ENCODE measurements around the gene PTPRK.
A peak's percentile ranks its signal among the peaks of the same experiment; 100 is the strongest.
"Not testable (repeated sequence)": the region's sequence is repeated elsewhere in the genome, so short reads cannot be mapped to it uniquely, and the experiment has no call there.

The PTPRK gene

GRCh38 chr6:128017288-128017687 is 503.1 kb downstream of the PTPRK start:
- no peak for DNase-seq (ENCODE audit: low spot score)

- no peak for DNase-seq (ENCODE audit: low spot score)
Observed at GRCh38 chr6:128007658-128008057, 512.7 kb downstream of the PTPRK start.

- DNase-seq (ENCODE audit: low spot score) = no peak
Observed at GRCh38 chr6:128005009-128005408, 515.4 kb downstream of the PTPRK start.

GRCh38 chr6:128000363-128000762 is 520.0 kb downstream of the PTPRK start:
- no peak for DNase-seq (ENCODE audit: low spot score)

GRCh38 chr6:127998985-127999384 is 521.4 kb downstream of the PTPRK start:
- no peak for DNase-seq (ENCODE audit: low spot score)

- DNase-seq (ENCODE audit: low spot score) = no peak
Observed at GRCh38 chr6:127997496-127998164, 522.8 kb downstream of the PTPRK start.

- DNase-seq (ENCODE audit: low spot score) = no peak
Observed at GRCh38 chr6:127996925-127997324, 523.5 kb downstream of the PTPRK start.

- DNase-seq (ENCODE audit: low spot score) = no peak
Observed at GRCh38 chr6:127992144-127992543, 528.3 kb downstream of the PTPRK start.

- no peak for DNase-seq (ENCODE audit: low spot score)
Observed at GRCh38 chr6:127990074-127990473, 530.3 kb downstream of the PTPRK start.

- DNase-seq (ENCODE audit: low spot score) = peak; percentile 23
Observed at GRCh38 chr6:127980996-127981395, 539.4 kb downstream of the PTPRK start.

GRCh38 chr6:127978185-127978584 is 542.2 kb downstream of the PTPRK start:
- DNase-seq (ENCODE audit: low spot score) = not testable (repeated sequence)

GRCh38 chr6:127976796-127977195 is 543.6 kb downstream of the PTPRK start:
- DNase-seq (ENCODE audit: low spot score) = no peak

- DNase-seq (ENCODE audit: low spot score) = no peak
Observed at GRCh38 chr6:127976111-127976510, 544.3 kb downstream of the PTPRK start.

- DNase-seq (ENCODE audit: low spot score) = no peak
Observed at GRCh38 chr6:127972815-127973214, 547.6 kb downstream of the PTPRK start.

GRCh38 chr6:127971945-127972391 is 548.4 kb downstream of the PTPRK start:
- DNase-seq (ENCODE audit: low spot score) = peak; percentile 18

- no peak for DNase-seq (ENCODE audit: low spot score)
Observed at GRCh38 chr6:127971386-127971785, 549.0 kb downstream of the PTPRK start.

GRCh38 chr6:127969701-127970100 is 550.7 kb downstream of the PTPRK start:
- DNase-seq (ENCODE audit: low spot score) = no peak

GRCh38 chr6:127968394-127968793 is 552.0 kb downstream of the PTPRK start:
- no peak for DNase-seq (ENCODE audit: low spot score)

- peak; percentile 10 for DNase-seq (ENCODE audit: low spot score)
Observed at GRCh38 chr6:127967708-127968107, 552.7 kb downstream of the PTPRK start.

- no peak for DNase-seq (ENCODE audit: low spot score)
Observed at GRCh38 chr6:127966616-127967015, 553.8 kb downstream of the PTPRK start.

- no peak for DNase-seq (ENCODE audit: low spot score)
Observed at GRCh38 chr6:127963495-127963894, 556.9 kb downstream of the PTPRK start.

- DNase-seq (ENCODE audit: low spot score) = no peak
Observed at GRCh38 chr6:127959869-127960268, 560.5 kb downstream of the PTPRK start.

GRCh38 chr6:127956956-127957355 is 563.4 kb downstream of the PTPRK start:
- no peak for DNase-seq (ENCODE audit: low spot score)

- no peak for DNase-seq (ENCODE audit: low spot score)
Observed at GRCh38 chr6:127956260-127956888, 564.0 kb downstream of the PTPRK start.

Measured in COLO829 (cell line).